ENCODE data around the gene STRN3. TPM values are rescaled to one million over a fixed set of nuclear protein-coding genes. Genes with fewer than 3 reads are reported as not detected.
A peak's percentile ranks its signal among the peaks of the same experiment; 100 is the strongest.
"Not testable (repeated sequence)": the region's sequence is repeated elsewhere in the genome, so short reads cannot be mapped to it uniquely, and the experiment has no call there.

Gene STRN3
- total and polyA plus RNA-seq, 7 donors = 28.2 to 154 (median 80.2) TPM

GRCh38 chr14:31057701-31058364 is 31.7 kb upstream of the STRN3 start:
- Histone ChIP-seq H3K9me3 (no peaks in the 10 kb centered on the region), H3K4me1 (peaks cover 63% of the 10 kb centered on the region), H3K36me3 (ENCODE audit: insufficient read depth in 1 of 2, low read depth in 1 of 2) (no peaks in the 10 kb centered on the region), H3K27me3 (ENCODE audit: insufficient read depth in 3 of 3, low read length in 2 of 3) (no peaks in the 10 kb centered on the region), H3K27ac (peak overlapping the region; percentile 83), H3K4me3 (no peak overlapping the region)
- 77 to 85% (median 81%) methylated on average over 12 of the region's 12 CpGs for WGBS, 3 donors
- TF ChIP-seq CTCF (IDR thresholded peaks at IDR 0.05) = no peak
- intact Hi-C loops (cut with DNase I) = loop anchor here in 1 of 2 donors (2.0 kb wide), 1 partner anchor 31 kb away; the partner anchor contains the start of gene STRN3
- ATAC-seq (no peak), DNase-seq (no peak)

- no peaks in the 10 kb centered on the region for H3K36me3 ChIP-seq (ENCODE audit: insufficient read depth in 1 of 2, low read depth in 1 of 2)
- no peaks in the 10 kb centered on the region for H3K27me3 ChIP-seq (ENCODE audit: insufficient read depth in 3 of 3, low read length in 2 of 3)
- H3K4me3 ChIP-seq = no peak overlapping the region
- H3K27ac ChIP-seq = peak overlapping the region; percentile 83
- DNase-seq = no peak
- peaks cover 63% of the 10 kb centered on the region for H3K4me1 ChIP-seq
- intact Hi-C loops (cut with DNase I) = no loop called here
- H3K9me3 ChIP-seq = no peaks in the 10 kb centered on the region
- no peak for TF ChIP-seq CTCF (IDR thresholded peaks at IDR 0.05)
- no peak for ATAC-seq
- WGBS, 3 donors = 81 to 94% (median 90%) methylated on average over 1 of the region's 1 CpG
Measured at GRCh38 chr14:31057035-31057434, 30.9 kb upstream of the STRN3 start.

- H3K36me3 ChIP-seq (ENCODE audit: insufficient read depth in 1 of 2, low read depth in 1 of 2); H3K27me3 ChIP-seq (ENCODE audit: insufficient read depth in 3 of 3, low read length in 2 of 3); intact Hi-C loops (cut with DNase I); H3K4me3 ChIP-seq; H3K9me3 ChIP-seq: not testable (repeated sequence)
- DNase-seq (peak; percentile 77 to 88), ATAC-seq (peak; percentile 54 to 91 (median 86))
- Histone ChIP-seq H3K4me1 (peaks cover 27% of the 10 kb centered on the region), H3K27ac (peak overlapping the region; percentile 81)
- WGBS, 3 donors = 32 to 54% (median 32%) methylated on average over 9 of the region's 9 CpGs
Measured at GRCh38 chr14:31052905-31053586, 26.9 kb upstream of the STRN3 start.

GRCh38 chr14:31051511-31051910 is 25.3 kb upstream of the STRN3 start:
- peaks cover 19% of the 10 kb centered on the region for H3K4me1 ChIP-seq
- no peaks in the 10 kb centered on the region for H3K27me3 ChIP-seq (ENCODE audit: insufficient read depth in 3 of 3, low read length in 2 of 3)
- no peak for ATAC-seq
- no peak overlapping the region for H3K4me3 ChIP-seq
- no peak for DNase-seq
- H3K27ac ChIP-seq = no peak overlapping the region
- intact Hi-C loops (cut with DNase I) = no loop called here
- no peaks in the 10 kb centered on the region for H3K36me3 ChIP-seq (ENCODE audit: insufficient read depth in 1 of 2, low read depth in 1 of 2)
- no peak for TF ChIP-seq CTCF (IDR thresholded peaks at IDR 0.05)
- H3K9me3 ChIP-seq = no peaks in the 10 kb centered on the region
- WGBS, 3 donors = 66 to 84% (median 81%) methylated on average over 4 of the region's 4 CpGs

- no peak overlapping the region for H3K27ac ChIP-seq
Measured at GRCh38 chr14:31051023-31051422, 24.8 kb upstream of the STRN3 start.

More at GRCh38 chr14:31051023-31051422, 24.8 kb upstream of the STRN3 start:
- ATAC-seq (no peak), DNase-seq (no peak)
- H3K4me3 ChIP-seq = no peak overlapping the region
- H3K9me3 ChIP-seq = no peaks in the 10 kb centered on the region
- no peak for TF ChIP-seq CTCF (IDR thresholded peaks at IDR 0.05)
- H3K27me3 ChIP-seq (ENCODE audit: insufficient read depth in 3 of 3, low read length in 2 of 3) = no peaks in the 10 kb centered on the region
- intact Hi-C loops (cut with DNase I) = no loop called here
- WGBS, 3 donors = 89 to 91% (median 89%) methylated on average over 7 of the region's 7 CpGs
- H3K36me3 ChIP-seq (ENCODE audit: insufficient read depth in 1 of 2, low read depth in 1 of 2) = no peaks in the 10 kb centered on the region
- H3K4me1 ChIP-seq = peaks cover 19% of the 10 kb centered on the region
